OCI-LY7 (cell line): ENCODE measurements around the gene PUS7. TPM values are rescaled to one million over a fixed set of nuclear protein-coding genes. Genes with fewer than 3 reads are reported as not detected.

Source experiments
- BruUV-seq: library from RNA; stranded (reverse); fragments of 400-500 nt; replicated peaks from 2 replicates; lab custom pipeline; 2021; lab: Mats Ljungman, UMichigan
- CTCF ChIA-PET: fragments of 300-600 bp; sonication (Branson Sonifier 250); formaldehyde crosslinking; loops from one replicate; lab custom pipeline; 2022; ENCODE audit warnings: antibody characterized with exemption; ENCODE audit not compliant: unreplicated experiment; lab: Charles Lee
- POLR2A ChIA-PET: fragments of 300-600 bp; sonication (Branson Sonifier 250); formaldehyde crosslinking; loops from one replicate; lab custom pipeline; 2022; ENCODE audit warnings: antibody characterized with exemption; lab: Charles Lee
- DNase-seq: peaks from one replicate; pipeline ENCODE4 v3.0.0-alpha.2; 2015; ENCODE audit warnings: low spot score
- H2AFZ ChIP-seq: fragments of 200-600 bp; sonication (generic), shearing (Covaris generic); 2 replicates; pipeline ENCODE4 v1.6.1; 2014; ENCODE audit warnings: mild to moderate bottlenecking, antibody characterized with exemption, low read length, moderate library complexity
- H3K27ac ChIP-seq: fragments of 200-600 bp; sonication (generic); 2 replicates; pipeline ENCODE4 v1.5.1; 2014; ENCODE audit warnings: mixed run types, low read depth, mild to moderate bottlenecking, moderate library complexity, low read length, inconsistent platforms; ENCODE audit not compliant: poor library complexity, severe bottlenecking
- H3K36me3 ChIP-seq: fragments of 200-600 bp; sonication (generic); 2 replicates; pipeline ENCODE4 v1.6.1; 2014; ENCODE audit warnings: mild to moderate bottlenecking, antibody characterized with exemption, low read length, moderate library complexity, mixed read lengths; ENCODE audit not compliant: insufficient read depth
- H3K4me1 ChIP-seq: fragments of 200-600 bp; sonication (generic); 2 replicates; pipeline ENCODE4 v1.5.1; 2014; ENCODE audit warnings: mild to moderate bottlenecking, low read length; ENCODE audit not compliant: insufficient read depth, poor library complexity, severe bottlenecking
- H3K4me2 ChIP-seq: fragments of 200-600 bp; sonication (generic); 2 replicates; pipeline ENCODE4 v1.6.1; 2014; ENCODE audit warnings: mild to moderate bottlenecking, low read length
- H3K4me3 ChIP-seq: fragments of 200-600 bp; sonication (generic); 2 replicates; pipeline ENCODE4 v1.5.1; 2014; ENCODE audit warnings: mild to moderate bottlenecking, low read depth, low read length; ENCODE audit not compliant: poor library complexity, severe bottlenecking
- H3K79me2 ChIP-seq: fragments of 200-600 bp; sonication (generic); 2 replicates; pipeline ENCODE4 v1.6.1; 2016; ENCODE audit warnings: low read depth, mild to moderate bottlenecking, low read length, moderate library complexity, mixed read lengths; ENCODE audit not compliant: insufficient read depth
- H3K9me2 ChIP-seq: fragments of 200-600 bp; sonication (generic); 2 replicates; pipeline ENCODE4 v1.6.1; 2016; ENCODE audit warnings: mild to moderate bottlenecking, low read length, mixed read lengths; ENCODE audit not compliant: insufficient read depth
- H3K9me3 ChIP-seq: fragments of 200-600 bp; sonication (generic); 2 replicates; pipeline ENCODE4 v1.6.1; 2014; ENCODE audit warnings: mild to moderate bottlenecking, mixed run types, low read length, mixed read lengths
- H4K20me1 ChIP-seq: fragments of 200-600 bp; sonication (generic); 2 replicates; pipeline ENCODE4 v1.6.1; 2014; ENCODE audit warnings: mild to moderate bottlenecking, antibody characterized with exemption, low read length, moderate library complexity, mixed read lengths; ENCODE audit not compliant: insufficient read depth
- CTCF ChIP-seq: fragments of 200-600 bp; sonication (generic); conservative IDR thresholded peaks from 2 replicates; pipeline ENCODE4 v1.5.1; 2014; ENCODE audit warnings: mild to moderate bottlenecking, antibody characterized with exemption, low read length, moderate library complexity, mixed read lengths
- EZH2phosphoT487 ChIP-seq: fragments of 200-600 bp; sonication (generic); IDR thresholded peaks from 2 replicates; pipeline ENCODE4 v1.6.1; 2018; ENCODE audit warnings: low read depth, borderline replicate concordance, mild to moderate bottlenecking, mixed run types, antibody characterized with exemption, low read length, moderate library complexity, mixed read lengths
- intact Hi-C: fragments of 100-400 bp; cut with micrococcal nuclease; formaldehyde crosslinking; loops from one replicate; pipeline ENCODE4 v1.10.0; 2022; ENCODE audit not compliant: unreplicated experiment
- total RNA-seq, 2 experiments: library from RNA; depleted of rRNA in 1 of 2; stranded (reverse); fragments of >200 nt in 1 of 2; shearing (Covaris generic) in 1 of 2; gene quantifications; 2 replicates each; pipeline ENCODE4 v1.2.3, GENCODE V29; 2014 to 2022

Gene PUS7
- total RNA-seq, 2 experiments from 2014 or later = 13.7 to 19.2 TPM

- POLR2A ChIA-PET = interaction anchor here (0.7 to 0.9 kb wide), 4 partner anchors 14 to 1521 kb away, joined by 3 to 4 read pairs (median 3); no protein-coding TSS in a partner anchor
- no peak overlapping the region for H3K27ac ChIP-seq
- H3K4me3 ChIP-seq = no peak overlapping the region
- no peaks in the 10 kb centered on the region for H3K9me2 ChIP-seq
- H4K20me1 ChIP-seq = no peaks in the 10 kb centered on the region
- no peaks in the 10 kb centered on the region for H3K4me1 ChIP-seq
- no peak overlapping the region for H2AFZ ChIP-seq
- BruUV-seq = no TSS peak
- H3K9me3 ChIP-seq = no peaks in the 10 kb centered on the region
- H3K4me2 ChIP-seq = no peak overlapping the region
- intact Hi-C loops = no loop called here
- DNase-seq = no peak
- TF ChIP-seq EZH2phosphoT487 (no peak), CTCF (no peak)
- CTCF ChIA-PET = no interaction called here
- H3K79me2 ChIP-seq = no peaks in the 10 kb centered on the region
- H3K36me3 ChIP-seq = peaks cover 29% of the 10 kb centered on the region
Observed at GRCh38 chr7:105457619-105458225, 64.3 kb downstream of the PUS7 start.

- no peaks in the 10 kb centered on the region for H3K9me2 ChIP-seq
- H3K27ac ChIP-seq = no peak overlapping the region
- POLR2A ChIA-PET = interaction anchor here (0.6 to 2.0 kb wide), 4 partner anchors 8 to 700 kb away, joined by 3 to 5 read pairs (median 4); no protein-coding TSS in a partner anchor
- intact Hi-C loops = no loop called here
- no peak overlapping the region for H2AFZ ChIP-seq
- H3K9me3 ChIP-seq = no peaks in the 10 kb centered on the region
- CTCF ChIA-PET = no interaction called here
- no peaks in the 10 kb centered on the region for H3K4me1 ChIP-seq
- no peak for TF ChIP-seq CTCF
- TF ChIP-seq EZH2phosphoT487 = no peak
- H3K79me2 ChIP-seq = no peaks in the 10 kb centered on the region
- peaks cover 15% of the 10 kb centered on the region; the same call in 1 of the 2 replicates for H3K36me3 ChIP-seq
- H3K4me2 ChIP-seq = no peak overlapping the region
- BruUV-seq = no TSS peak
- H4K20me1 ChIP-seq = no peaks in the 10 kb centered on the region
- DNase-seq = no peak
- H3K4me3 ChIP-seq = no peak overlapping the region
Observed at GRCh38 chr7:105454921-105455320, 67.2 kb downstream of the PUS7 start.

- no peak overlapping the region for H2AFZ ChIP-seq
- H3K27ac ChIP-seq = no peak overlapping the region
- H3K9me3 ChIP-seq = no peaks in the 10 kb centered on the region
- no peaks in the 10 kb centered on the region for H3K79me2 ChIP-seq
- no peaks in the 10 kb centered on the region for H3K9me2 ChIP-seq
- no TSS peak for BruUV-seq
- ChIA-PET POLR2A (interaction anchor here (0.5 to 2.0 kb wide), 4 partner anchors 9 to 250 kb away, joined by 3 to 5 read pairs (median 4); no protein-coding TSS in a partner anchor), CTCF (no interaction called here)
- H3K36me3 ChIP-seq = peaks cover 15% of the 10 kb centered on the region; the same call in 1 of the 2 replicates
- intact Hi-C loops = no loop called here
- H3K4me2 ChIP-seq = no peak overlapping the region
- H3K4me1 ChIP-seq = no peaks in the 10 kb centered on the region
- TF ChIP-seq CTCF = no peak
- TF ChIP-seq EZH2phosphoT487 = no peak
- H4K20me1 ChIP-seq = no peaks in the 10 kb centered on the region
- no peak overlapping the region for H3K4me3 ChIP-seq
- DNase-seq = no peak
Observed at GRCh38 chr7:105454095-105454747, 67.8 kb downstream of the PUS7 start.
